Gastroesophageal sphincter (tissue), 3 donors: ENCODE results near the gene LCNL1.

Experiments used
- CTCF ChIP-seq, 4 experiments: fragments of 200-600 bp in 2 of 4; fragments of 450-650 bp in 2 of 4; sonication (generic) in 1 of 4; IDR thresholded peaks; one replicate each; pipeline ENCODE4 v1.5.1; 2017 to 2019; ENCODE audit warnings: antibody characterized with exemption in 4 of 4, mild to moderate bottlenecking in 2 of 4, moderate library complexity in 2 of 4
- POLR2A ChIP-seq, 2 donors: fragments of 450-650 bp; IDR thresholded peaks; one replicate each; pipeline ENCODE4 v1.6.1; 2017; ENCODE audit warnings: antibody characterized with exemption in 2 of 2, mild to moderate bottlenecking in 2 of 2, moderate library complexity in 1 of 2
- POLR2AphosphoS5 ChIP-seq: sonication (generic); formaldehyde crosslinking; IDR thresholded peaks from one replicate; pipeline ENCODE4 v1.6.1; 2017; ENCODE audit warnings: antibody characterized with exemption

GRCh38 chr9:136957461-136957860, 25.3 kb upstream of the LCNL1 start:
- TF ChIP-seq POLR2A (IDR thresholded peaks at IDR 0.05) (no peak), CTCF (IDR thresholded peaks at IDR 0.05) (no peak), POLR2AphosphoS5 (no peak)
